Hepatocyte (in vitro differentiated cells): ENCODE data around the gene KSR2. TPM values are rescaled to one million over a fixed set of nuclear protein-coding genes. Genes with fewer than 3 reads are reported as not detected.

Experiments
- DNase-seq: peaks from one replicate; pipeline ENCODE4 v3.0.0-alpha.2; 2016; ENCODE audit warnings: low spot score
- H2AFZ ChIP-seq: fragments of 200-600 bp; sonication (generic); 2 replicates; pipeline ENCODE4 v1.6.0; 2016; ENCODE audit warnings: antibody characterized with exemption, mild to moderate bottlenecking
- H3K27ac ChIP-seq: fragments of 200-600 bp; sonication (generic); 2 replicates; pipeline ENCODE4 v1.5.1; 2016; ENCODE audit warnings: mild to moderate bottlenecking
- H3K27me3 ChIP-seq: fragments of 200-600 bp; sonication (generic); 2 replicates; pipeline ENCODE4 v1.6.1; 2016
- H3K36me3 ChIP-seq: fragments of 200-600 bp; sonication (generic); replicated peaks from 2 replicates; pipeline ENCODE4 v1.5.1; 2016; ENCODE audit warnings: low read depth; ENCODE audit not compliant: insufficient read depth
- H3K4me1 ChIP-seq: fragments of 200-600 bp; sonication (generic); 2 replicates; pipeline ENCODE4 v1.5.1; 2016; ENCODE audit warnings: mild to moderate bottlenecking, moderate library complexity; ENCODE audit not compliant: insufficient read depth
- H3K4me2 ChIP-seq: fragments of 200-600 bp; sonication (generic); 2 replicates; pipeline ENCODE4 v1.6.0; 2016
- H3K4me3 ChIP-seq: fragments of 200-600 bp; sonication (generic); 2 replicates; pipeline ENCODE4 v1.5.1; 2016; ENCODE audit warnings: mild to moderate bottlenecking
- H3K79me2 ChIP-seq: fragments of 200-600 bp; sonication (generic); 2 replicates; pipeline ENCODE4 v1.6.0; 2017; ENCODE audit warnings: mild to moderate bottlenecking
- H3K9me2 ChIP-seq: fragments of 200-600 bp; sonication (generic); replicated peaks from 2 replicates; pipeline ENCODE4 v1.6.0; 2017; ENCODE audit warnings: mild to moderate bottlenecking; ENCODE audit not compliant: insufficient read depth
- H3K9me3 ChIP-seq: fragments of 200-600 bp; sonication (generic); 2 replicates; pipeline ENCODE4 v1.5.1; 2016; ENCODE audit warnings: low read depth, mild to moderate bottlenecking
- H4K20me1 ChIP-seq: fragments of 200-600 bp; sonication (generic); 2 replicates; pipeline ENCODE4 v1.6.0; 2016; ENCODE audit warnings: mild to moderate bottlenecking; ENCODE audit not compliant: insufficient read depth, poor library complexity, severe bottlenecking
- CTCF ChIP-seq: fragments of 200-600 bp; sonication (generic); IDR thresholded peaks from 2 replicates; pipeline ENCODE4 v1.5.1; 2016; ENCODE audit warnings: antibody characterized with exemption, mild to moderate bottlenecking; ENCODE audit not compliant: poor library complexity
- EZH2 ChIP-seq: fragments of 200-600 bp; sonication (generic); IDR thresholded peaks from 2 replicates; pipeline ENCODE4 v1.6.1; 2016; ENCODE audit warnings: antibody characterized with exemption, mild to moderate bottlenecking, borderline replicate concordance
- EZH2phosphoT487 ChIP-seq: fragments of 200-600 bp; sonication (generic); IDR thresholded peaks from one replicate; pipeline ENCODE4 v1.6.1; 2018; ENCODE audit warnings: antibody characterized with exemption, mild to moderate bottlenecking, low read depth, moderate library complexity; ENCODE audit not compliant: unreplicated experiment, severe bottlenecking
- WGBS: methylation state at CpG from one replicate; pipeline ENCODE4 v1.1.6; 2016; ENCODE audit warnings: low lambda C conversion rate; ENCODE audit errors: missing lambda C conversion rate; 5-methylcytosine and 5-hydroxymethylcytosine counted together
- polyA plus RNA-seq: library from polyadenylated mRNA; unstranded; fragments of >200 nt; fragmentation: Nextera tagmentation; extraction: Ambion mirVana; gene quantifications from 2 replicates; pipeline ENCODE4 v1.2.1, GENCODE V29; 2016
- total RNA-seq: library from RNA; depleted of rRNA; stranded (reverse); fragments of >200 nt; gene quantifications from 2 replicates; pipeline ENCODE4 v1.2.3, GENCODE V29; 2014

Gene KSR2
- total and polyA plus RNA-seq, 2 experiments from 2014 or later, result 0.37 to 0.46 TPM

DNA sequence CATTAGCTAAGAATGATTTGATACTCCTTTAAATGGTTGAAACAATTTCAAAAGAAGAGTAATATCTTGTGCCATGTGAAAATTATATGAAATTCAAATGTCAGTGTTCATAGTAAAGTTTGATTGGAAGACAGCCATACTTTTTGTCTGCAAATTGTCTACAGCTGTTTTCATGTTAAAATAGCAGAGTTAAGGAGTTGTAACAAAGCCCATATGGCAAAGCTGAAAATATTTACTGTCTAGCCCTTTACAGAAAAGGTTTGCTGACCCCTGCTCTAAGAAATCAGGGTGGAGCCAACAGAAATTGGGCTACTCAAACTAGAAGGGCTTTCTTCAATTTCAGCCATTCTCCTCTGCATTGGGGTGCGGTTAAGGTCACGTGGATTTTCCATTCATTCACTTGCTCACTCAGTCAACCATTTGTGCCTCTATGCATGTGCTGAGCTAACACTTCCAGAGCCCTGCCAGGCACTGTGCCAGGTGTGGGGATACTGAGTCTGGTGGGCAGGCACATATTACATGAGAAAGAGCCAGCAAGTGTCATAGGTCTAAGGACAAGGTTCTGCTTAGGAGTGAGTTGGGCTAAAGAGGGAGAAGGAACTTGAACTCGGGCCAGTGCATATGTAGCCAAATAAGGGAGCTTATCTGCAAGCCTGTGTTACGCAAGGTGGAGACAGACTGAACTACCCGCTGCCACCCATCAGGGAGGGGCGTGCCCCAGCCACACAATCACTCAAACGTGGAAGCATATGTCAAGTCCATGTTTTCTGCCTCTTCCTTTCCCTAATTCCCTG is 467.5 kb downstream of the KSR2 start:
- TF ChIP-seq CTCF, result no peak
- no peak for TF ChIP-seq EZH2
- no peak for TF ChIP-seq EZH2phosphoT487
- Histone ChIP-seq H3K27me3 (peaks cover 29% of the 10 kb centered on the region), H3K4me2 (no peak overlapping the region), H3K9me2 (no peaks in the 10 kb centered on the region), H2AFZ (no peak overlapping the region), H3K4me3 (no peak overlapping the region), H3K27ac (no peak overlapping the region), H3K4me1 (peaks cover 9% of the 10 kb centered on the region), H4K20me1 (no peaks in the 10 kb centered on the region), H3K79me2 (no peaks in the 10 kb centered on the region), H3K9me3 (no peaks in the 10 kb centered on the region), H3K36me3 (no peaks in the 10 kb centered on the region)
- WGBS, result 79% methylated on average over 7 of the region's 7 CpGs
- no peak for DNase-seq

DNA sequence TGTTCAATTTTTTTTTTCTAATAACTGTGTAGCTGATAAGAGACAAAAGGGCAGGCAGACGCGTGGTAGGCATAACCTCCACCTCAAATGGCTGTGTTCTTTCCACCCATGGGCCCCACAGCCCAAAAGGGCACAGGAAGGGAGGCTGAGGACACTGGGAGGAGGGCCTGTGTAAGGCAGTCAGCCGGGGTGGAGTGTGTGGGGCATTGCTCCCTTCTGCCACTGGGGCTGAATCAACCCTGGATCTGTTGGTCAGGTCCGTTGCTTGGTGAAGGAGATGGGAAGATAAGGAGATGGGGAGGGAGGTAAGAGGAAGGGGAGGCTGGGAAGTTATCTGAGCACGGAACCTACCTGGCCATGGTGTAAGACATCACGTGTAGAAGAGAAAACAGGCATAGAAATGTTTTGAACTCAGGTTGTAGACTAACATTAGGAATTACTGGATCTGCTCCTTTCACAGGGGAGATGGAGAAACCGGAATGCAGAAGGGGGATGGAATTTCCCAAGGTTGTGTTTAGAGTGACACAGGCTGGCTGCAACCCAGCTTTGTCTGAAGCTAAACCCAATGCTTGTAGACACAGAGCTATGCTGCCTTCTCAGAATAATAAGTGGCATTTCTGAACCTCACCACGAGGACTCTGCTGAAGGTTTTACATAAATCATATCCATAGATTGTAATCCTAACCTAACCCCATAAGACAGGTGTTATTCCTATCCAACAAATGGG is 468.9 kb downstream of the KSR2 start:
- 75% methylated on average over 8 of the region's 8 CpGs for WGBS
- H3K36me3 ChIP-seq, result no peaks in the 10 kb centered on the region
- H3K27ac ChIP-seq, result no peak overlapping the region
- no peak for TF ChIP-seq EZH2phosphoT487
- no peaks in the 10 kb centered on the region for H3K79me2 ChIP-seq
- no peak for DNase-seq
- H3K4me3 ChIP-seq, result no peak overlapping the region
- no peaks in the 10 kb centered on the region for H3K9me3 ChIP-seq
- H3K4me1 ChIP-seq, result peaks cover 9% of the 10 kb centered on the region
- H2AFZ ChIP-seq, result no peak overlapping the region
- H3K9me2 ChIP-seq, result no peaks in the 10 kb centered on the region
- H3K27me3 ChIP-seq, result peaks cover 29% of the 10 kb centered on the region
- H3K4me2 ChIP-seq, result no peak overlapping the region
- H4K20me1 ChIP-seq, result no peaks in the 10 kb centered on the region

GRCh38 chr12:117498880-117499279 is 469.9 kb downstream of the KSR2 start:
- Histone ChIP-seq H3K4me2 (no peak overlapping the region), H3K27me3 (peaks cover 19% of the 10 kb centered on the region), H3K27ac (no peak overlapping the region), H4K20me1 (no peaks in the 10 kb centered on the region), H3K9me3 (no peaks in the 10 kb centered on the region), H3K36me3 (no peaks in the 10 kb centered on the region), H3K9me2 (no peaks in the 10 kb centered on the region), H3K79me2 (no peaks in the 10 kb centered on the region), H3K4me3 (no peak overlapping the region), H2AFZ (no peak overlapping the region), H3K4me1 (peaks cover 9% of the 10 kb centered on the region)
- TF ChIP-seq EZH2 (no peak), EZH2phosphoT487 (no peak), CTCF (no peak)
- WGBS, result 65% methylated on average over 3 of the region's 3 CpGs
- no peak for DNase-seq

DNA sequence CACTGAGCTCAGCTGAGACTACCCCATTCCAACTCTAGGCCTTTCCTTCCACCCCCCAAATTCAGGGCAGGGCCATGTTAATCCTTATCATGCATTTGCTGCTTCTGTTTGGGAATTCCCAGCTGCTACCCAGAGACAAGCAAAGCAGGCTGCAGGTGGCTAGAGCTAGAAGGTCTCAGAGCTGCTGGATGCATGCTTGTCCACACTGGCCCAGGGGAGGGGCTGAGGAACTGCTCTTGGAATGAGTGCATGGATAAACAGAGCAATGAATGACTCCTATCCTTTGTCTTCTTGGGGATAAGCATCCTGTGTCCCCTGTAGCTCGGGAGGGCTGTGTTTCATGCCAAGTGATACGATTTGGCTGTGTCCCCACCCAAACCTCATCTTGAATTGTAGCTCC is 470.5 kb downstream of the KSR2 start:
- Histone ChIP-seq H3K4me3 (no peak overlapping the region), H3K36me3 (no peaks in the 10 kb centered on the region), H3K27ac (no peak overlapping the region), H3K79me2 (no peaks in the 10 kb centered on the region), H3K4me2 (no peak overlapping the region), H4K20me1 (no peaks in the 10 kb centered on the region), H3K9me3 (no peaks in the 10 kb centered on the region), H3K27me3 (peaks cover 19% of the 10 kb centered on the region), H3K4me1 (peaks cover 9% of the 10 kb centered on the region), H3K9me2 (no peaks in the 10 kb centered on the region), H2AFZ (no peak overlapping the region)
- WGBS, result 75% methylated on average over 2 of the region's 2 CpGs
- TF ChIP-seq EZH2, result no peak
- no peak for TF ChIP-seq CTCF
- no peak for TF ChIP-seq EZH2phosphoT487
- DNase-seq, result no peak
